Measurements from ENCODE around the gene NDC80. TPM values are rescaled to one million over a fixed set of nuclear protein-coding genes. Genes with fewer than 3 reads are reported as not detected.
A peak's percentile ranks its signal among the peaks of the same experiment; 100 is the strongest.
"Not testable (repeated sequence)": the region's sequence is repeated elsewhere in the genome, so short reads cannot be mapped to it uniquely, and the experiment has no call there.

NDC80 gene
- total RNA-seq, 1 donor from 2014 or later: 5.2 TPM

DNA sequence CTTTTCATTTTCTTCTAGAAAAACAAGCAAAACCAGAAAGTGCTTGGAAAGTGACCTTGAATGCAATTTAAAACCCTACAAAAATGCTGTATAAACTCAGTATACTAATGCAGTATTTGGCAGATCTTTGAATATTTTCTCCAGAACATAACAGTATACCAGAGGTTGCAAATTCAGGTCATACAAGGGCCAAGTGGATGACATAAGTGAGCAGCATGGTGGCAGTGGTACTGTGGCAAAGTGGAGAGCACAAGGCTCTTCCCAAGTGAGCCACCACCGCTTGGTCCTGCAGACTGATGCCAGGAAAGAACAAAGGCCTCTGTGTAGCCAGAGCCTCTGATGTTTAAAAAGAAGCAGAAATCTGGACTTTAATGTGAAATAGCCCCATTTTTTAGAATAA is 33.1 kb upstream of the NDC80 start:
- H3K4me3 ChIP-seq (ENCODE audit: low read depth, low read length): no peak overlapping the region
- no peaks in the 10 kb centered on the region for H3K27me3 ChIP-seq (ENCODE audit: control insufficient read depth, insufficient read depth, low read length)
- DNase-seq (ENCODE audit: low read depth): no peak
- no peak for TF ChIP-seq CTCF (IDR thresholded peaks at IDR 0.05; ENCODE audit: insufficient read depth, low read length, poor library complexity, severe bottlenecking)
- no peaks in the 10 kb centered on the region for H3K36me3 ChIP-seq (ENCODE audit: control insufficient read depth, insufficient read depth, low read length)

- H3K36me3 ChIP-seq (ENCODE audit: control insufficient read depth, insufficient read depth, low read length): no peaks in the 10 kb centered on the region
- no peak overlapping the region for H3K4me3 ChIP-seq (ENCODE audit: low read depth, low read length)
- DNase-seq (ENCODE audit: low read depth): no peak
- H3K27me3 ChIP-seq (ENCODE audit: control insufficient read depth, insufficient read depth, low read length): no peaks in the 10 kb centered on the region
- TF ChIP-seq CTCF (IDR thresholded peaks at IDR 0.05; ENCODE audit: insufficient read depth, low read length, poor library complexity, severe bottlenecking): no peak
Observed at GRCh38 chr18:2538844-2539243, 32.5 kb upstream of the NDC80 start.

DNA sequence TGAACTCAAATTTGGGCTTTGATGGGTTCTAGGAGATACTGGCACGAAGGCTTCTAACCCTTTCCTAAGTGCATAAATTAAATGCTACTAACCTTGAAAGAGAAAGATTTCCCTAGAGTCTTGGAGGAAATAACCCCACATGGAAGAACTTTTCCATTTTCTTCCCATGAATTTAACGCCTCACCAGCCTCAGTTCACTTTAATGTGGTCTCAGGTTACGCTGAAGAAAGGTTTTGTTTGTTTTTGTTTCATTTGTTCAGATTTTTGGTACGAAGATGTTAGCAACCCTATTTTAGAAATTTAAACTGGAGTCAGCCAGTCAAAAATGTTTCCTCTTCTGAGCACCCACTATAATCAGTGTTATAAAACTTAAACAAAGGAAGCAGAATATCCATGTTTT is 30.8 kb upstream of the NDC80 start:
- Histone ChIP-seq H3K4me3 (ENCODE audit: low read depth, low read length) (no peak overlapping the region), H3K36me3 (ENCODE audit: control insufficient read depth, insufficient read depth, low read length) (no peaks in the 10 kb centered on the region), H3K27me3 (ENCODE audit: control insufficient read depth, insufficient read depth, low read length) (no peaks in the 10 kb centered on the region)
- TF ChIP-seq CTCF (IDR thresholded peaks at IDR 0.05; ENCODE audit: insufficient read depth, low read length, poor library complexity, severe bottlenecking): no peak
- DNase-seq (ENCODE audit: low read depth): no peak

DNA sequence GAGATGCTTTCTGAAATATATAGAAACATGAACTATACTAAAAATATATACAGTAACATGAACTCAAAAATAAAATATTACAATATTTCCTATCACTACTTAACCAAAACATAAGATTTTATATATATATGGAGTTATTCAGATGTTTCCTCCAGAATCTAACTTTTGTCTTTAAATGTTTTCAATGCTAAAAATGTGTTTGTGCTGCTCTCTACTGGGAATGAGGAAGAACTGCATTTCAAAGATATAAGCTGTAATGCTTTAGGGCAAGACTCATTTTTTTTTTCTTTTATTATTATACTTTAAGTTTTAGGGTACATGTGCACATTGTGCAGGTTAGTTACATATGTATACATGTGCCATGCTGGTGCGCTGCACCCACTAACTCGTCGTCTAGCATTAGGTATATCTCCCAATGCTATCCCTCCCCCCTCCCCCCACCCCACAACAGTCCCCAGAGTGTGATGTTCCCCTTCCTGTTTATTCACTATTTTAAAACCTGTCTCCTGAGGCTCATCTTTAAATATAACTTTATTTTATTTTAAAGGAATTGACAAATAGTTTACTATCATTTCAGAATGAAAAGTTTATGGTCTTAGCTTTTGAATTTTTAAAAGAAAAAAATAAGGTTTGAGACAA is 29.3 kb upstream of the NDC80 start:
- H3K36me3 ChIP-seq (ENCODE audit: control insufficient read depth, insufficient read depth, low read length); H3K27me3 ChIP-seq (ENCODE audit: control insufficient read depth, insufficient read depth, low read length); DNase-seq (ENCODE audit: low read depth); H3K4me3 ChIP-seq (ENCODE audit: low read depth, low read length): not testable (repeated sequence)
- TF ChIP-seq CTCF (IDR thresholded peaks at IDR 0.05; ENCODE audit: insufficient read depth, low read length, poor library complexity, severe bottlenecking): peak; percentile 44

GRCh38 chr18:2545155-2545554 is 26.2 kb upstream of the NDC80 start:
- no peak for TF ChIP-seq CTCF (IDR thresholded peaks at IDR 0.05; ENCODE audit: insufficient read depth, low read length, poor library complexity, severe bottlenecking)
- H3K27me3 ChIP-seq (ENCODE audit: control insufficient read depth, insufficient read depth, low read length): no peaks in the 10 kb centered on the region
- no peak for DNase-seq (ENCODE audit: low read depth)
- H3K36me3 ChIP-seq (ENCODE audit: control insufficient read depth, insufficient read depth, low read length): peaks cover 1% of the 10 kb centered on the region
- no peak overlapping the region for H3K4me3 ChIP-seq (ENCODE audit: low read depth, low read length)

DNA sequence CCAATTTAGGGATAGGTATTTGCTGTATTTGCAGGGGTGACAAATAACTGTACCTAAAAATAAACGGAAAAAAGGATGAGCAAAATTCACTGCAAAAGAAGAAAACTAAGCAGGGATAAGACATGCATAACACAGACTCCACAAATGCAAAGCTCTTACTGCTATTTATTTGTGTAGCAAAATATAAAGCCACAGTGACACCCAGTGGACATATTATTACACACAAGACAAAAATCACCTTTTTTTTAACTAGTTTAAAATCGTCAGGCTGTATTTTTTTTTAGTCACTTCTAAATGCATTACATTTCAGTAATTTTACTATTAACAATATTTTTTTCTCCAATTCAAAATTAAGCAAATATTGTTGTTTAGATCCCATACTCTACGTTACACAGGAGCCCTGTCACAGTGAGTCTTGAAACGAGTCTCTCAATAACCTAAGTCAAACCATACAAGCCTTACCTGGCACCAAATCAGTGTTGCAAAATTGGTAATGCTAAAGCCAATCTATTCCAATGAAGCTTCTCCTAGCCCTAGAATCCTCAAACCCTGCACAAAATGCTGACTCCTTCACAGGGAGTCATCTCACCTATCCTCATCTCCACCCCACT is 23.8 kb upstream of the NDC80 start:
- DNase-seq (ENCODE audit: low read depth): no peak
- TF ChIP-seq CTCF (IDR thresholded peaks at IDR 0.05; ENCODE audit: insufficient read depth, low read length, poor library complexity, severe bottlenecking): peak; percentile 36
- Histone ChIP-seq H3K27me3 (ENCODE audit: control insufficient read depth, insufficient read depth, low read length) (no peaks in the 10 kb centered on the region), H3K36me3 (ENCODE audit: control insufficient read depth, insufficient read depth, low read length) (peaks cover 1% of the 10 kb centered on the region), H3K4me3 (ENCODE audit: low read depth, low read length) (no peak overlapping the region)
